SHP77 treated with DMSO at 0.1 percent for 48 hours (cell line): ENCODE data around the gene MMP20.

Source experiments
- DNase-seq: peaks from one replicate; lab custom pipeline; 2025; lab: John Stamatoyannopoulos, UW

Gene MMP20

DNA sequence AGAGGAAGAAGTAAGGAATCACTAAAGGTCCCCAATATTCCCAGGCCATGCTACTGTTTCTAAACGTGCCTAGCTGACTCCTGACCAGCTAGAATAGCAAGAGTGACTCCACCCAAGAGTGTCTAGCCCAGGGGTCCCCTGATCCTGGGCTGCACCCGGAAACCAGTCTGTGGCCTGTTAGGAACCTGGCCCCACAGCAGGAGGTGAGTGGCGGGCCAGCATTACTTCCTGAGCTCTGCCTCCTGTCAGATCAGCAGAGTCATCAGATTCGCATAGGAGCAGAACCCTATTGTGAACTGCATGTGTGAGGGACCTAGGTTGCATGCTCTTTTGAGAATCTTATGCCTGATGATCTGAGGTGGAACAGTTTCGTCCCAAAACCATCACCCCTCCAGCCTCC lies 2.0 kb downstream of the MMP20 start:
- no peak for DNase-seq

- DNase-seq: no peak
These were observed 2.9 kb downstream of the MMP20 start for GRCh38 chr11:102622258-102622657.

DNA sequence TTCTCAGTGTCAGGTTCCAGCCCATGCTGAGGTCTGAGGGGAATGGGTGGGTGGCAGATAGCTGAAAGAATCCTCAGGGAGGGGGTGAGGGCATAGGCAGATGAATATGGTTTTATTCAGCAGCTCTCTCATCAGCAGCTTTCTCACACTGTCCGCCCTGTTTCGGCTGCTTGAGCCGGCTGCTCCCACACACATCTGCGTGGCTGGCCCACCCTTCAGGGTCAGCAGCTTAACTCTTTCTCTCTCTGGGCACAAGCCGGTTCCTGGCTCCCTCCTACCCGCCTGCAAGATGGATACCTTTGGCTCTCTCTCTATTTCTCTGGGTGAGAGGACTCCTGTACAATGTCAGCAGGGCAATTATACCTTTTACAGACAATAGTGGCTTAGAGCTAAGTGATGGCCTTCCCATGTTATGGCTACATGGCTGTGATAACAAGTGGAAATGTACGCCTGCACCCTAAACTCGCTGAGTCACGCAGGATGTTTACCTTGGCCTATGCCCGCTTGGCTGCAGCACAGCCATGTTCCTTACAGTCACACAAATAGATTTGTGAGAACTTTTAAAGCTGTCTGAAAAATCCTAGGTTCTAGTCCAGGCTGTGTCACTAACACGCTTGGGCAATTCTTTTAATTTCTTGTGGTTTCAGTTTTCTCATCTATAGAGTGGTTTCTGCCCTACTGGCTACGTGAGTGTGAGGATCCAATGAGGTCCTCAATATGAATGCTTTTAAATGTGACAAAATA lies 4.1 kb downstream of the MMP20 start:
- no peak for DNase-seq

- no peak for DNase-seq
These were observed 5.0 kb downstream of the MMP20 start for GRCh38 chr11:102620179-102620578.

GRCh38 chr11:102617466-102618008 lies 7.6 kb downstream of the MMP20 start:
- DNase-seq: no peak

- DNase-seq: no peak
These were observed 9.2 kb downstream of the MMP20 start for GRCh38 chr11:102615894-102616432.

DNA sequence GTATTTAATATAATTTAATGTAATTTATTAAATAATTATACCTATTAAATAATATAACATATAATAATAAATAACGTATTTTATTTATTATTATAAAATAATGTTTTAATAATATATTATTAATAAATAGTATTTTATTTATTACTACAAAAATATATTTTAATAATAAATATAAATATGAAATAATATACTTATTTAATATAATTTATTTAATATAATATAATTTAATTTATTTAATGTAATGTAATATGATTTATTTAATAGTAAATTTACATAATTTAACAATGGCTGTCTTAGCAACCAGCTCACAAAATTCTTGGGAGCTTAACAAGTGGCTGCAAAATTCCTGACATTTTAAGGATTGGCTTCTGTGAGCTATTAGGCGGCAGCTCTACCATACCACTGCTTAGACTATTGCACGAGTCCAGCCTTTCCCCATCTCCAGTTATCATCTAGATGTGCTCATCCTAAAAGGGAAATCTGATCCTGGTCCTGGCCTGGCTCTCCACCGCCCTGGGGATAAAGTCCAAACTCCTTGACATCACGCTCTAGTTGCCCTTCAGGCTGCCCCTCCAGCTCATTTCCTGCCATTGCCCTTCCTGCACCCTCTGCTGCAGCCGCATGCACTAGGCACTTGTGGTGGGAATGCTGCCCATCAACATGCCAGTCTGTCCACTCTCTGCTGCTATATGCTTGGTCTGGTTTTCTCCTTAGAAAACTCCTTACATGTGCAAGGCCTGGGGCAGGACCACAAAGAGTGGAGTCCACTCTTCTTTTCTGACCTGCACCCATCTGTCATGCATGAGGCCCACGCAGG lies 9.8 kb downstream of the MMP20 start:
- no peak for DNase-seq

GRCh38 chr11:102614485-102614884 lies 10.6 kb downstream of the MMP20 start:
- no peak for DNase-seq

GRCh38 chr11:102614031-102614430 lies 11.1 kb downstream of the MMP20 start:
- no peak for DNase-seq

DNA sequence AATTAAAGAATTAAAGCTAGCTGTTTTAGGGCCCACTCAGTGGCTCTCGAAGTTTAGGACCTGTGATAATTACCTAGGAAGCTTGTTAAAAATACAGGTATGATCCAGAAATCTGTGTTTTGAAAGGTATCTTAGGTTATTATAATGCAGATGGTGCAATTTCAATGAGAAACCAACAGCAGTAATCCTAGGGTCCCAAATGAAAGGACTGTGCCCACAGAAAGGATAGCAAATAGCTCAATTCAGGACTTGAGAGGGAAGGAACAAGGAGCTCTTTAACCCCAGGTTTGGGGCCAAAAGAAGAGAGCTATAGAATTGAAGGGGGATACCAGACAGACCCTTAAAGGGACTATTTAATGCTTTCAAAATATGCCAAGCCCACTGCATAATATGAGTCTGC lies 11.7 kb downstream of the MMP20 start:
- no peak for DNase-seq

- DNase-seq: no peak
These were observed 13.8 kb downstream of the MMP20 start for GRCh38 chr11:102611291-102611690.

DNA sequence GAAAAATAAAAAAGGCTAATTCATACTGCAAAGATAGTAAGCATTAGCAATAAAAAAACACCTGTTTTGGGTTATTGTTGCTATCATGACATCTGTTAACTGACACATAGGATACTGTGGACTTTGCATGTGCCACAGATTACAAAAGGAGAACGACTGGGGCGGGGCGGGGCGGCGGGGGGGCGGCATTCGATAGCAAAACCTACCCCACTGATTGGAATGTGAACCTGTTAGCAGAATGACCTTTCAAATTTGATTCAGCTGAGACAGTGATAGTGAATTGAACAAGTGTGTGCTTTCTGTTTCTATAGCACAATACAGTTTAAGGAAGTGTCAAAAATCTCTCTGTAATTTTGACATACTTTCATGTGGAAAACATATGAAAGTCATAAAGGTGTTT lies 14.9 kb downstream of the MMP20 start:
- DNase-seq: no peak

DNA sequence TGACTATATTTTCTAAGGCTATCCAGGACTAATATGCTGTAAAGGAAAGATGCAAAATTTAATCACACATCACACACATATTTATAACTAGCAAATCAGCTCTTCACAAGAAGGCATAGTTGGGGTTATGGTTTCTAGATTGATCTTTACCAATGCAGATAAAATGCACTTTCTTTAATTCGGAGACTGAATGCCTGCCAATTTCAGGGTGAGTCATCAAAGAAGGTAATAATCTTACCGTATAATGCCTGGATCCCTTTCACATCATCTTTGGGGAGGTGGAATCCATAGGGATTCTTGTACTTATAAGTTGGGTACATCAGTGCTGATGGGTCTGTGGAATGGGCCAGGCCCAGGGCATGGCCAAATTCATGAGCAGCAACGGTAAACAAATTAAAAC lies 16.4 kb downstream of the MMP20 start:
- DNase-seq: no peak

DNA sequence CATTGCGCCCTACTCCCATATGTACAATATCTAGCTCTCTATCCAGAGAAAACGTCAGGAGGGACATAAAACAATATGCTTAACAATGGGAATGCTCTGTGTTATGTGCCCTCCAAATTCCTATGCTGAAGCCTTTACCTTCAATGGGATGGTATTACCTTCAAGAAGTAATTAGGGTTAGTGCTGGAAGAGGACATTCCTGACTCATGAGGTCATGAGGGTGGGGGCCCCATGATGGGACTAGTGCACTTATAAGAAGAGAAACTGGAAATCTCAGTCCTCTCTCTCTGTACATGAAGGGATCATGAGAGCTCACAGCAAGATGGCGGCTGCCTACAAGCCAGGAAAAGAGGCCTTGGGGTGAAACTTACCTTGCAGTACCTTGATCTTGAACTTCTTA lies 20.3 kb downstream of the MMP20 start:
- DNase-seq: no peak

- DNase-seq: no peak
These were observed 21.1 kb downstream of the MMP20 start for GRCh38 chr11:102604011-102604410.

- DNase-seq: no peak
These were observed 21.6 kb downstream of the MMP20 start for GRCh38 chr11:102603576-102603975.

GRCh38 chr11:102603091-102603490 lies 22.0 kb downstream of the MMP20 start:
- no peak for DNase-seq

DNA sequence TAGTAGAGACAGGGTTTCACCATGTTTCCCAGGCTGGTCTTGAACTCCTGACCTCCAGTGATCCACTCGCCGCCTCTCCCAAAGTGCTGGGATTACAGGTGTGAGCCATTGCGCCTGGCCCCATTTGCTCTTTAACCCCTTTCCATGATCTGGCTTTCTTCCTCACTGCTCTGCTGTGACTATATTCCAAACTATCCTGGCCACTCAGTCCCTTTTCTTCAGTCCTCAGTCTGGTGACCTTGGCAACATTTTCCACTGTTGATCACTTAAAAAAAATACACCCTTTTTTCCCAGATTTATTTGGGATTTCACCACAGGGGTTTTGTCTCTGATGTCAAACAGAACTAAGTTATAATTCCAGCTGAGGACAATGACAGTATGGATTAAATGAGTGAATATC lies 24.5 kb downstream of the MMP20 start:
- no peak for DNase-seq

- DNase-seq: no peak
These were observed 25.4 kb downstream of the MMP20 start for GRCh38 chr11:102599642-102600261.

DNA sequence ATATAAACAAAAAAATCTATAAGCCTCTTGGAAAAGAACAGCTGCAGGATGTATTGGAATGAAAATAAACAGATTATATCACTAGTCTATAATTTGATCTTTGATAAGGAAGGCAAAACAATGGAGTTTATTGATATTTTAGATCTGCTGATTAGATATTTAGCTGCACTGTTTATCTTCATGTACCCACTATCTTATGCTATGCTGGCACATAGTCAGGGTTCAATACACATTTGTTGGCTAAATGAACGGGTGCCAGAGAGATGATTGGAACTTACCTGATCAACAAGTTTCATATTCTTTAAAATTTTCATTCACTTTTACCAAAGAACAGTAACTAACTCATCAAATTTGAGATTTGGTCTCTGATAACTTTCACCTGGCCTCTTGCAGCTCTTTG lies 26.9 kb downstream of the MMP20 start:
- no peak for DNase-seq

DNA sequence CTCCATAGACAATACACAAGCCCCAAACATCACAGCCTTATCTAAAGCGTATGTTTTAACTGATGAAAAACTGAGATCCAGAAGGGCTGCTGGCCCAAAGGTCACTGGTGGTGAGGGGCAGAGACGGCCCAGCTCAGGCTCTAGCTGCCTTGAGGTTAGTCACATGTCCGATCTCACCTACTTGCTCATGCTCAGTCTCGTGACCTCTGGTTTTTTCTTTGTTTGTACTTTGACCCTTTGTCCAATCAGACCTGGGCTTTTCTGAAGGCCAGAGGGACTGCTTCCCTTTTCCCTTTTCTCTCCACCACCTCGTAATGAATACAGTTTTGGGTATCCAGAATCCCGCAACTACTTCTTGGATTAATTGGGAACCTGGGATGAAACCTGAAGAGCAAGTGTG lies 28.6 kb downstream of the MMP20 start:
- no peak for DNase-seq
